ENCODE measurements around the gene ARMC2. TPM values are rescaled to one million over a fixed set of nuclear protein-coding genes. Genes with fewer than 3 reads are reported as not detected.

ARMC2 gene
- total and polyA plus RNA-seq, 2 experiments from 2014 or later: 2.7 to 4.4 TPM

DNA sequence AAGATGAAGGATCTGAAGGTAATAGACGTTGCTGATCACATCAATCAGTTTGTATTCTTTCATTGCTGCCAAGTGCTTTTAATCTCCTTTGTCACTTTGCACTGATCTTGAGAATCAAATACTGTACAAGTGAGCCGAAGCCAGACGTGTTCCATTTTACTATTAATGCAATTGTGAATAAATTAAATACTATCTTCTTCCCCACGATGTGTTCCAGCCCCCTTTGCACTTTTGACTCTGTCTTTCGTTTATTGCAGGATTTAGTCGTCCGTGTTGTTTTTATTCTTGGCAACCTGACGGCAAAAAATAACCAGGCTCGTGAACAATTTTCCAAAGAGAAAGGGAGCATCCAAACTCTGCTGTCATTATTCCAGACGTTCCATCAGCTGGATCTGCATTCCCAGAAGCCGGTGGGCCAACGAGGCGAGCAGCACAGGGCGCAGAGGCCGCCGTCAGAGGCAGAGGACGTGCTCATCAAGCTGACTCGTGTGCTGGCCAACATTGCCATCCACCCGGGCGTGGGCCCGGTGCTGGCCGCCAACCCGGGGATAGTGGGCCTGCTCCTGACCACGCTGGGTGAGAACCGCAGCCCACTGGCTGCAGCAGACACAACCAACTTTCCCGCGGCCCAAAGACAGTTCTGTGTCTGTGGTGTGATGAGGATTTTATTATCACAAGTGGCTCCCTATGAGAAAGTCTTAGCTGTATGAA, 104.7 kb downstream of the ARMC2 start:
- Mint-ChIP-seq H3K36me3 (ENCODE audit: low read depth) (no peaks in the 10 kb centered on the region), H3K4me3 (no peak overlapping the region), H3K9me3 (no peaks in the 10 kb centered on the region), H3K4me1 (no peaks in the 10 kb centered on the region), H3K27me3 (ENCODE audit: insufficient read depth, low read depth, poor library complexity) (peaks cover 5% of the 10 kb centered on the region), H3K27ac (no peak overlapping the region)
- Histone ChIP-seq H3K4me1 (ENCODE audit: insufficient read depth) (no peaks in the 10 kb centered on the region), H3K27me3 (ENCODE audit: insufficient read depth) (no peaks in the 10 kb centered on the region), H3K4me3 (no peak overlapping the region), H3K9me2 (ENCODE audit: insufficient read depth) (no peaks in the 10 kb centered on the region), H3K4me2 (no peak overlapping the region), H3F3A (replicated peaks; ENCODE audit: low read depth) (no peaks in the 10 kb centered on the region), H3K79me2 (replicated peaks; ENCODE audit: insufficient read depth) (no peaks in the 10 kb centered on the region), H4K20me1 (replicated peaks; ENCODE audit: insufficient read depth) (no peaks in the 10 kb centered on the region), H3K27ac (ENCODE audit: low read depth) (no peak overlapping the region), H2AFZ (peak overlapping the region; percentile 50; the same call in 1 of the 2 replicates), H3K36me3 (ENCODE audit: insufficient read depth) (no peaks in the 10 kb centered on the region)
- DNase-seq (ENCODE audit: low spot score): no peak
- ATAC-seq: no peak
- TF ChIP-seq CREB1 (CRISPR knock-in tag; IDR thresholded peaks at IDR 0.05; ENCODE audit: low read depth) (no peak), POLR2AphosphoS5 (IDR thresholded peaks at IDR 0.05; ENCODE audit: low read depth) (no peak), ZNF331 (CRISPR knock-in tag; IDR thresholded peaks at IDR 0.05; ENCODE audit: low read depth) (no peak), ZNF114 (CRISPR knock-in tag; IDR thresholded peaks at IDR 0.05) (no peak), EZH2 (IDR thresholded peaks at IDR 0.05; ENCODE audit: low read depth, unreplicated experiment) (no peak), NANOG (IDR thresholded peaks at IDR 0.05; ENCODE audit: borderline replicate concordance) (no peak), EZH2phosphoT487 (IDR thresholded peaks at IDR 0.05; ENCODE audit: unreplicated experiment) (no peak), JUNB (IDR thresholded peaks at IDR 0.05; ENCODE audit: unreplicated experiment) (no peak), STAT1 (IDR thresholded peaks at IDR 0.05; ENCODE audit: unreplicated experiment) (no peak)
- TF ChIP-seq, protein P1, sequence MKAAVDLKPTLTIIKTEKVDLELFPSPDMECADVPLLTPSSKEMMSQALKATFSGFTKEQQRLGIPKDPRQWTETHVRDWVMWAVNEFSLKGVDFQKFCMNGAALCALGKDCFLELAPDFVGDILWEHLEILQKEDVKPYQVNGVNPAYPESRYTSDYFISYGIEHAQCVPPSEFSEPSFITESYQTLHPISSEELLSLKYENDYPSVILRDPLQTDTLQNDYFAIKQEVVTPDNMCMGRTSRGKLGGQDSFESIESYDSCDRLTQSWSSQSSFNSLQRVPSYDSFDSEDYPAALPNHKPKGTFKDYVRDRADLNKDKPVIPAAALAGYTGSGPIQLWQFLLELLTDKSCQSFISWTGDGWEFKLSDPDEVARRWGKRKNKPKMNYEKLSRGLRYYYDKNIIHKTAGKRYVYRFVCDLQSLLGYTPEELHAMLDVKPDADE (IDR thresholded peaks at IDR 0.05): no peak
- TF ChIP-seq, protein P2, sequence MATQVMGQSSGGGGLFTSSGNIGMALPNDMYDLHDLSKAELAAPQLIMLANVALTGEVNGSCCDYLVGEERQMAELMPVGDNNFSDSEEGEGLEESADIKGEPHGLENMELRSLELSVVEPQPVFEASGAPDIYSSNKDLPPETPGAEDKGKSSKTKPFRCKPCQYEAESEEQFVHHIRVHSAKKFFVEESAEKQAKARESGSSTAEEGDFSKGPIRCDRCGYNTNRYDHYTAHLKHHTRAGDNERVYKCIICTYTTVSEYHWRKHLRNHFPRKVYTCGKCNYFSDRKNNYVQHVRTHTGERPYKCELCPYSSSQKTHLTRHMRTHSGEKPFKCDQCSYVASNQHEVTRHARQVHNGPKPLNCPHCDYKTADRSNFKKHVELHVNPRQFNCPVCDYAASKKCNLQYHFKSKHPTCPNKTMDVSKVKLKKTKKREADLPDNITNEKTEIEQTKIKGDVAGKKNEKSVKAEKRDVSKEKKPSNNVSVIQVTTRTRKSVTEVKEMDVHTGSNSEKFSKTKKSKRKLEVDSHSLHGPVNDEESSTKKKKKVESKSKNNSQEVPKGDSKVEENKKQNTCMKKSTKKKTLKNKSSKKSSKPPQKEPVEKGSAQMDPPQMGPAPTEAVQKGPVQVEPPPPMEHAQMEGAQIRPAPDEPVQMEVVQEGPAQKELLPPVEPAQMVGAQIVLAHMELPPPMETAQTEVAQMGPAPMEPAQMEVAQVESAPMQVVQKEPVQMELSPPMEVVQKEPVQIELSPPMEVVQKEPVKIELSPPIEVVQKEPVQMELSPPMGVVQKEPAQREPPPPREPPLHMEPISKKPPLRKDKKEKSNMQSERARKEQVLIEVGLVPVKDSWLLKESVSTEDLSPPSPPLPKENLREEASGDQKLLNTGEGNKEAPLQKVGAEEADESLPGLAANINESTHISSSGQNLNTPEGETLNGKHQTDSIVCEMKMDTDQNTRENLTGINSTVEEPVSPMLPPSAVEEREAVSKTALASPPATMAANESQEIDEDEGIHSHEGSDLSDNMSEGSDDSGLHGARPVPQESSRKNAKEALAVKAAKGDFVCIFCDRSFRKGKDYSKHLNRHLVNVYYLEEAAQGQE (IDR thresholded peaks at IDR 0.05; ENCODE audit: unreplicated experiment): no peak
- TF ChIP-seq, protein P3, sequence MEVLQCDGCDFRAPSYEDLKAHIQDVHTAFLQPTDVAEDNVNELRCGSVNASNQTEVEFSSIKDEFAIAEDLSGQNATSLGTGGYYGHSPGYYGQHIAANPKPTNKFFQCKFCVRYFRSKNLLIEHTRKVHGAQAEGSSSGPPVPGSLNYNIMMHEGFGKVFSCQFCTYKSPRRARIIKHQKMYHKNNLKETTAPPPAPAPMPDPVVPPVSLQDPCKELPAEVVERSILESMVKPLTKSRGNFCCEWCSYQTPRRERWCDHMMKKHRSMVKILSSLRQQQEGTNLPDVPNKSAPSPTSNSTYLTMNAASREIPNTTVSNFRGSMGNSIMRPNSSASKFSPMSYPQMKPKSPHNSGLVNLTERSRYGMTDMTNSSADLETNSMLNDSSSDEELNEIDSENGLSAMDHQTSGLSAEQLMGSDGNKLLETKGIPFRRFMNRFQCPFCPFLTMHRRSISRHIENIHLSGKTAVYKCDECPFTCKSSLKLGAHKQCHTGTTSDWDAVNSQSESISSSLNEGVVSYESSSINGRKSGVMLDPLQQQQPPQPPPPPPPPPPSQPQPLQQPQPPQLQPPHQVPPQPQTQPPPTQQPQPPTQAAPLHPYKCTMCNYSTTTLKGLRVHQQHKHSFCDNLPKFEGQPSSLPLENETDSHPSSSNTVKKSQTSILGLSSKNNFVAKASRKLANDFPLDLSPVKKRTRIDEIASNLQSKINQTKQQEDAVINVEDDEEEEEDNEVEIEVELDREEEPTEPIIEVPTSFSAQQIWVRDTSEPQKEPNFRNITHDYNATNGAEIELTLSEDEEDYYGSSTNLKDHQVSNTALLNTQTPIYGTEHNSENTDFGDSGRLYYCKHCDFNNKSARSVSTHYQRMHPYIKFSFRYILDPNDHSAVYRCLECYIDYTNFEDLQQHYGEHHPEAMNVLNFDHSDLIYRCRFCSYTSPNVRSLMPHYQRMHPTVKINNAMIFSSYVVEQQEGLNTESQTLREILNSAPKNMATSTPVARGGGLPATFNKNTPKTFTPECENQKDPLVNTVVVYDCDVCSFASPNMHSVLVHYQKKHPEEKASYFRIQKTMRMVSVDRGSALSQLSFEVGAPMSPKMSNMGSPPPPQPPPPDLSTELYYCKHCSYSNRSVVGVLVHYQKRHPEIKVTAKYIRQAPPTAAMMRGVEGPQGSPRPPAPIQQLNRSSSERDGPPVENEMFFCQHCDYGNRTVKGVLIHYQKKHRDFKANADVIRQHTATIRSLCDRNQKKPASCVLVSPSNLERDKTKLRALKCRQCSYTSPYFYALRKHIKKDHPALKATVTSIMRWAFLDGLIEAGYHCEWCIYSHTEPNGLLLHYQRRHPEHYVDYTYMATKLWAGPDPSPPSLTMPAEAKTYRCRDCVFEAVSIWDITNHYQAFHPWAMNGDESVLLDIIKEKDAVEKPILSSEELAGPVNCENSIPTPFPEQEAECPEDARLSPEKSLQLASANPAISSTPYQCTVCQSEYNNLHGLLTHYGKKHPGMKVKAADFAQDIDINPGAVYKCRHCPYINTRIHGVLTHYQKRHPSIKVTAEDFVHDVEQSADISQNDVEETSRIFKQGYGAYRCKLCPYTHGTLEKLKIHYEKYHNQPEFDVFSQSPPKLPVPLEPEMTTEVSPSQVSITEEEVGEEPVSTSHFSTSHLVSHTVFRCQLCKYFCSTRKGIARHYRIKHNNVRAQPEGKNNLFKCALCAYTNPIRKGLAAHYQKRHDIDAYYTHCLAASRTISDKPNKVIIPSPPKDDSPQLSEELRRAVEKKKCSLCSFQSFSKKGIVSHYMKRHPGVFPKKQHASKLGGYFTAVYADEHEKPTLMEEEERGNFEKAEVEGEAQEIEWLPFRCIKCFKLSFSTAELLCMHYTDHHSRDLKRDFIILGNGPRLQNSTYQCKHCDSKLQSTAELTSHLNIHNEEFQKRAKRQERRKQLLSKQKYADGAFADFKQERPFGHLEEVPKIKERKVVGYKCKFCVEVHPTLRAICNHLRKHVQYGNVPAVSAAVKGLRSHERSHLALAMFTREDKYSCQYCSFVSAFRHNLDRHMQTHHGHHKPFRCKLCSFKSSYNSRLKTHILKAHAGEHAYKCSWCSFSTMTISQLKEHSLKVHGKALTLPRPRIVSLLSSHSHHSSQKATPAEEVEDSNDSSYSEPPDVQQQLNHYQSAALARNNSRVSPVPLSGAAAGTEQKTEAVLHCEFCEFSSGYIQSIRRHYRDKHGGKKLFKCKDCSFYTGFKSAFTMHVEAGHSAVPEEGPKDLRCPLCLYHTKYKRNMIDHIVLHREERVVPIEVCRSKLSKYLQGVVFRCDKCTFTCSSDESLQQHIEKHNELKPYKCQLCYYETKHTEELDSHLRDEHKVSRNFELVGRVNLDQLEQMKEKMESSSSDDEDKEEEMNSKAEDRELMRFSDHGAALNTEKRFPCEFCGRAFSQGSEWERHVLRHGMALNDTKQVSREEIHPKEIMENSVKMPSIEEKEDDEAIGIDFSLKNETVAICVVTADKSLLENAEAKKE (CRISPR knock-in tag; IDR thresholded peaks at IDR 0.05): no peak
- TF ChIP-seq, protein P4, sequence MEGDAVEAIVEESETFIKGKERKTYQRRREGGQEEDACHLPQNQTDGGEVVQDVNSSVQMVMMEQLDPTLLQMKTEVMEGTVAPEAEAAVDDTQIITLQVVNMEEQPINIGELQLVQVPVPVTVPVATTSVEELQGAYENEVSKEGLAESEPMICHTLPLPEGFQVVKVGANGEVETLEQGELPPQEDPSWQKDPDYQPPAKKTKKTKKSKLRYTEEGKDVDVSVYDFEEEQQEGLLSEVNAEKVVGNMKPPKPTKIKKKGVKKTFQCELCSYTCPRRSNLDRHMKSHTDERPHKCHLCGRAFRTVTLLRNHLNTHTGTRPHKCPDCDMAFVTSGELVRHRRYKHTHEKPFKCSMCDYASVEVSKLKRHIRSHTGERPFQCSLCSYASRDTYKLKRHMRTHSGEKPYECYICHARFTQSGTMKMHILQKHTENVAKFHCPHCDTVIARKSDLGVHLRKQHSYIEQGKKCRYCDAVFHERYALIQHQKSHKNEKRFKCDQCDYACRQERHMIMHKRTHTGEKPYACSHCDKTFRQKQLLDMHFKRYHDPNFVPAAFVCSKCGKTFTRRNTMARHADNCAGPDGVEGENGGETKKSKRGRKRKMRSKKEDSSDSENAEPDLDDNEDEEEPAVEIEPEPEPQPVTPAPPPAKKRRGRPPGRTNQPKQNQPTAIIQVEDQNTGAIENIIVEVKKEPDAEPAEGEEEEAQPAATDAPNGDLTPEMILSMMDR (conservative IDR thresholded peaks at IDR 0.05; ENCODE audit: low read depth in 2 of 2): no peak

Data from GM23338 (cell line).